WTC11 (cell line): ENCODE measurements around the gene MAML3. TPM values are rescaled to one million over a fixed set of nuclear protein-coding genes. Genes with fewer than 3 reads are reported as not detected.

Source experiments
- ATAC-seq: fragments of 200-7000 bp; cut with Tn5 transposase; 2 replicates; pipeline ENCODE4 v1.10.0; 2021; ENCODE audit warnings: mild to moderate bottlenecking, moderate library complexity
- CTCF ChIA-PET: fragments of 300-600 bp; sonication (Branson Sonifier 250); formaldehyde crosslinking; loops from one replicate; lab custom pipeline; 2021; ENCODE audit warnings: antibody characterized with exemption; lab: Charles Lee
- POLR2A ChIA-PET: fragments of 350-600 bp; sonication (Branson Sonifier 250); formaldehyde crosslinking; loops from one replicate; lab custom pipeline; 2021; ENCODE audit warnings: antibody characterized with exemption; lab: Charles Lee
- DNase-seq: peaks from one replicate; pipeline ENCODE4 v3.0.0; 2021; ENCODE audit warnings: low spot score
- H3K27ac Mint-ChIP-seq: 2 replicates; pipeline ENCODE4 v1.8.0; 2021; ENCODE audit warnings: mixed read lengths
- H3K27me3 Mint-ChIP-seq: 2 replicates; pipeline ENCODE4 v1.8.0; 2021; ENCODE audit warnings: low read depth, mild to moderate bottlenecking, moderate library complexity, mixed read lengths
- H3K36me3 Mint-ChIP-seq: 2 replicates; pipeline ENCODE4 v1.8.0; 2021; ENCODE audit warnings: mixed read lengths
- H3K4me1 Mint-ChIP-seq: 2 replicates; pipeline ENCODE4 v1.8.0; 2022; ENCODE audit warnings: mixed read lengths
- H3K4me3 Mint-ChIP-seq: 2 replicates; pipeline ENCODE4 v1.8.0; 2021; ENCODE audit warnings: mild to moderate bottlenecking, moderate library complexity, mixed read lengths
- H3K9me3 Mint-ChIP-seq: 2 replicates; pipeline ENCODE4 v1.8.0; 2021; ENCODE audit warnings: mixed read lengths
- FOXJ3 ChIP-seq: sonication (generic); formaldehyde crosslinking; IDR thresholded peaks from 2 replicates; pipeline ENCODE4 v1.9.0; 2021; ENCODE audit warnings: missing genetic modification reagents, mild to moderate bottlenecking, borderline replicate concordance
- GTF2I ChIP-seq: fragments of 250-450 bp; sonication (Bioruptor Pico); conservative IDR thresholded peaks from 2 replicates; pipeline ENCODE4 v1.4.0; 2021; ENCODE audit warnings: mild to moderate bottlenecking
- HMGA2 ChIP-seq: fragments of 250-450 bp; sonication (Bioruptor Pico); IDR thresholded peaks from 2 replicates; pipeline ENCODE4 v1.4.0; 2021; ENCODE audit warnings: mild to moderate bottlenecking, moderate library complexity
- JUN ChIP-seq: sonication (generic); formaldehyde crosslinking; IDR thresholded peaks from 2 replicates; pipeline ENCODE4 v1.8.0; 2023; ENCODE audit warnings: mild to moderate bottlenecking, missing genetic modification reagents
- NFATC4 ChIP-seq: fragments of 250-450 bp; sonication (Bioruptor Pico); IDR thresholded peaks from 2 replicates; pipeline ENCODE4 v1.9.0; 2021; ENCODE audit warnings: mild to moderate bottlenecking
- NFE2L1 ChIP-seq: sonication (generic); formaldehyde crosslinking; IDR thresholded peaks from 2 replicates; pipeline ENCODE4 v1.8.1; 2023; ENCODE audit warnings: missing genetic modification reagents
- NFYB ChIP-seq: sonication (generic); formaldehyde crosslinking; conservative IDR thresholded peaks from 2 replicates; pipeline ENCODE4 v1.8.0; 2022; ENCODE audit warnings: low read depth, missing genetic modification reagents
- NR1H2 ChIP-seq: sonication (generic); formaldehyde crosslinking; IDR thresholded peaks from 2 replicates; pipeline ENCODE4 v1.9.0; 2021; ENCODE audit warnings: mild to moderate bottlenecking, moderate library complexity, missing genetic modification reagents
- NR2C2 ChIP-seq: sonication (generic); formaldehyde crosslinking; IDR thresholded peaks from 2 replicates; pipeline ENCODE4 v1.8.0; 2022; ENCODE audit warnings: mild to moderate bottlenecking, missing genetic modification reagents
- SP1 ChIP-seq: sonication (generic); formaldehyde crosslinking; conservative IDR thresholded peaks from 2 replicates; pipeline ENCODE4 v1.8.1; 2022; ENCODE audit warnings: missing genetic modification reagents
- total RNA-seq: library from RNA; stranded (reverse); gene quantifications from 3 replicates; pipeline ENCODE4 v1.2.3, GENCODE V29; 2021
- TF ChIP-seq, protein P1 (sequence below): sonication (generic); formaldehyde crosslinking; IDR thresholded peaks from 2 replicates; pipeline ENCODE4 v1.8.1; 2023; ENCODE audit warnings: mild to moderate bottlenecking, missing genetic modification reagents
- TF ChIP-seq, protein P2 (sequence below): sonication (generic); formaldehyde crosslinking; IDR thresholded peaks from 2 replicates; pipeline ENCODE4 v1.8.1; 2023; ENCODE audit warnings: mild to moderate bottlenecking, missing genetic modification reagents, moderate library complexity
- TF ChIP-seq, protein P3 (sequence below): fragments of 250-450 bp; sonication (Bioruptor Pico); IDR thresholded peaks from 2 replicates; pipeline ENCODE4 v1.9.0; 2021; ENCODE audit warnings: mild to moderate bottlenecking, borderline replicate concordance
- TF ChIP-seq, protein P4 (sequence below): sonication (generic); formaldehyde crosslinking; IDR thresholded peaks from 2 replicates; pipeline ENCODE4 v1.8.0; 2023; ENCODE audit warnings: missing genetic modification reagents, mild to moderate bottlenecking, borderline replicate concordance
- TF ChIP-seq, protein P5 (sequence below): fragments of 200-600 bp; IDR thresholded peaks from 2 replicates; pipeline ENCODE4 v1.8.0; 2022; ENCODE audit warnings: antibody characterized with exemption
- TF ChIP-seq, protein P6 (sequence below): sonication (generic); formaldehyde crosslinking; IDR thresholded peaks from 2 replicates; pipeline ENCODE4 v1.8.1; 2023; ENCODE audit warnings: mild to moderate bottlenecking, missing genetic modification reagents, borderline replicate concordance

MAML3 gene
- total RNA-seq, 1 experiment from 2014 or later: 7.4 TPM

DNA sequence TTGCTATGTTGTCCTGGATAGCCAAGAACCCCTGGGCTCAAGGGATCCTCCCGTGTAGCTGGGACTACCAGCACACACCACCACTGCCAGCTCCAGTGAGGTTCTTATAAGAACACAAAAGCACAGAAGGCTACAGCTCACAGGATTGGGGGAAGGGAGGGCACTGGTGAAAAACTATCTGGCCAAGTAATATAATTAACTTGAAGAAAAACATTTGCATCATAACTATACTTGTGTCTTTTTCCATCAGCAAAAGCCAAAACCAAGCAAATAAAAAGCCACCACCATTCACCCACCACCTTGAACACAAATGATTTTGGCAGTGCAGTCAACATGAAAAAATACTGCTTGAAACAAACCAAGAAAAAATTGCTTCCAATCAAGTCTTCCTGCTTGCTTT is 188.2 kb downstream of the MAML3 start:
- H3K36me3 Mint-ChIP-seq: no peaks in the 10 kb centered on the region
- CTCF ChIA-PET: no interaction called here
- peaks cover 6% of the 10 kb centered on the region; the same call in 1 of the 2 replicates for H3K4me1 Mint-ChIP-seq
- no peak overlapping the region for H3K4me3 Mint-ChIP-seq
- TF ChIP-seq HMGA2 (CRISPR knock-in tag): no peak
- no peak for TF ChIP-seq FOXJ3
- no peak for TF ChIP-seq JUN (CRISPR knock-in tag)
- TF ChIP-seq, protein P1, sequence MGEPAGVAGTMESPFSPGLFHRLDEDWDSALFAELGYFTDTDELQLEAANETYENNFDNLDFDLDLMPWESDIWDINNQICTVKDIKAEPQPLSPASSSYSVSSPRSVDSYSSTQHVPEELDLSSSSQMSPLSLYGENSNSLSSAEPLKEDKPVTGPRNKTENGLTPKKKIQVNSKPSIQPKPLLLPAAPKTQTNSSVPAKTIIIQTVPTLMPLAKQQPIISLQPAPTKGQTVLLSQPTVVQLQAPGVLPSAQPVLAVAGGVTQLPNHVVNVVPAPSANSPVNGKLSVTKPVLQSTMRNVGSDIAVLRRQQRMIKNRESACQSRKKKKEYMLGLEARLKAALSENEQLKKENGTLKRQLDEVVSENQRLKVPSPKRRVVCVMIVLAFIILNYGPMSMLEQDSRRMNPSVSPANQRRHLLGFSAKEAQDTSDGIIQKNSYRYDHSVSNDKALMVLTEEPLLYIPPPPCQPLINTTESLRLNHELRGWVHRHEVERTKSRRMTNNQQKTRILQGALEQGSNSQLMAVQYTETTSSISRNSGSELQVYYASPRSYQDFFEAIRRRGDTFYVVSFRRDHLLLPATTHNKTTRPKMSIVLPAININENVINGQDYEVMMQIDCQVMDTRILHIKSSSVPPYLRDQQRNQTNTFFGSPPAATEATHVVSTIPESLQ (CRISPR knock-in tag): no peak
- TF ChIP-seq, protein P2, sequence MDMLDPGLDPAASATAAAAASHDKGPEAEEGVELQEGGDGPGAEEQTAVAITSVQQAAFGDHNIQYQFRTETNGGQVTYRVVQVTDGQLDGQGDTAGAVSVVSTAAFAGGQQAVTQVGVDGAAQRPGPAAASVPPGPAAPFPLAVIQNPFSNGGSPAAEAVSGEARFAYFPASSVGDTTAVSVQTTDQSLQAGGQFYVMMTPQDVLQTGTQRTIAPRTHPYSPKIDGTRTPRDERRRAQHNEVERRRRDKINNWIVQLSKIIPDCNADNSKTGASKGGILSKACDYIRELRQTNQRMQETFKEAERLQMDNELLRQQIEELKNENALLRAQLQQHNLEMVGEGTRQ: no peak
- TF ChIP-seq SP1 (CRISPR knock-in tag): no peak
- no peak for TF ChIP-seq NFATC4
- TF ChIP-seq, protein P3, sequence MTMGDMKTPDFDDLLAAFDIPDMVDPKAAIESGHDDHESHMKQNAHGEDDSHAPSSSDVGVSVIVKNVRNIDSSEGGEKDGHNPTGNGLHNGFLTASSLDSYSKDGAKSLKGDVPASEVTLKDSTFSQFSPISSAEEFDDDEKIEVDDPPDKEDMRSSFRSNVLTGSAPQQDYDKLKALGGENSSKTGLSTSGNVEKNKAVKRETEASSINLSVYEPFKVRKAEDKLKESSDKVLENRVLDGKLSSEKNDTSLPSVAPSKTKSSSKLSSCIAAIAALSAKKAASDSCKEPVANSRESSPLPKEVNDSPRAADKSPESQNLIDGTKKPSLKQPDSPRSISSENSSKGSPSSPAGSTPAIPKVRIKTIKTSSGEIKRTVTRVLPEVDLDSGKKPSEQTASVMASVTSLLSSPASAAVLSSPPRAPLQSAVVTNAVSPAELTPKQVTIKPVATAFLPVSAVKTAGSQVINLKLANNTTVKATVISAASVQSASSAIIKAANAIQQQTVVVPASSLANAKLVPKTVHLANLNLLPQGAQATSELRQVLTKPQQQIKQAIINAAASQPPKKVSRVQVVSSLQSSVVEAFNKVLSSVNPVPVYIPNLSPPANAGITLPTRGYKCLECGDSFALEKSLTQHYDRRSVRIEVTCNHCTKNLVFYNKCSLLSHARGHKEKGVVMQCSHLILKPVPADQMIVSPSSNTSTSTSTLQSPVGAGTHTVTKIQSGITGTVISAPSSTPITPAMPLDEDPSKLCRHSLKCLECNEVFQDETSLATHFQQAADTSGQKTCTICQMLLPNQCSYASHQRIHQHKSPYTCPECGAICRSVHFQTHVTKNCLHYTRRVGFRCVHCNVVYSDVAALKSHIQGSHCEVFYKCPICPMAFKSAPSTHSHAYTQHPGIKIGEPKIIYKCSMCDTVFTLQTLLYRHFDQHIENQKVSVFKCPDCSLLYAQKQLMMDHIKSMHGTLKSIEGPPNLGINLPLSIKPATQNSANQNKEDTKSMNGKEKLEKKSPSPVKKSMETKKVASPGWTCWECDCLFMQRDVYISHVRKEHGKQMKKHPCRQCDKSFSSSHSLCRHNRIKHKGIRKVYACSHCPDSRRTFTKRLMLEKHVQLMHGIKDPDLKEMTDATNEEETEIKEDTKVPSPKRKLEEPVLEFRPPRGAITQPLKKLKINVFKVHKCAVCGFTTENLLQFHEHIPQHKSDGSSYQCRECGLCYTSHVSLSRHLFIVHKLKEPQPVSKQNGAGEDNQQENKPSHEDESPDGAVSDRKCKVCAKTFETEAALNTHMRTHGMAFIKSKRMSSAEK: no peak
- TF ChIP-seq, all 79 proteins: peak for 0
- Mint-ChIP-seq H3K27ac (no peak overlapping the region), H3K27me3 (peaks cover 9% of the 10 kb centered on the region), H3K9me3 (no peaks in the 10 kb centered on the region)
- DNase-seq (no peak), ATAC-seq (no peak)
- POLR2A ChIA-PET: no interaction called here

DNA sequence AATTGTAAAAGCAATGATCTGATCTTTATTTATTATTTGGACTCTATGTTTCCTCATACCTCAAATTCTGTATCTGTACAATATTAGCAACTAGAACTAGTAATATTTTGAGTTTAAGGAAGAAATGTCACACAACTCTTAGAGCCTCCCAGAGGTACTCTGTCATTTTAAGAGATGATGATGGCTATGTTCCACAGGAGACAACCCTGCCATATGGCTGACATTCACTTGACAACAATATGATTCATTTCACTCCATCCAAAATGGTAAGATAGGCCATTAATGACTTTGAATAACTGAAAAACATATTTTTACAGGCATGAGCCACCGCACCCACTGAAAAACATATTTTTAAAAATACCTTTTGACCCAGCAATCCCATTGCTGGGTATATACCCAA is 190.3 kb downstream of the MAML3 start:
- Mint-ChIP-seq H3K27me3 (peaks cover 9% of the 10 kb centered on the region), H3K27ac (no peak overlapping the region), H3K36me3 (no peaks in the 10 kb centered on the region), H3K4me1 (peaks cover 16% of the 10 kb centered on the region), H3K9me3 (no peaks in the 10 kb centered on the region), H3K4me3 (no peak overlapping the region)
- ATAC-seq (no peak), DNase-seq (no peak)
- CTCF ChIA-PET: no interaction called here
- POLR2A ChIA-PET: no interaction called here
- TF ChIP-seq NR1H2 (CRISPR knock-in tag): no peak
- TF ChIP-seq NFYB: no peak
- TF ChIP-seq GTF2I (CRISPR knock-in tag): no peak
- TF ChIP-seq NR2C2: no peak
- no peak for TF ChIP-seq SP1 (CRISPR knock-in tag)
- TF ChIP-seq, protein P1 (CRISPR knock-in tag): no peak
- TF ChIP-seq, protein P4, sequence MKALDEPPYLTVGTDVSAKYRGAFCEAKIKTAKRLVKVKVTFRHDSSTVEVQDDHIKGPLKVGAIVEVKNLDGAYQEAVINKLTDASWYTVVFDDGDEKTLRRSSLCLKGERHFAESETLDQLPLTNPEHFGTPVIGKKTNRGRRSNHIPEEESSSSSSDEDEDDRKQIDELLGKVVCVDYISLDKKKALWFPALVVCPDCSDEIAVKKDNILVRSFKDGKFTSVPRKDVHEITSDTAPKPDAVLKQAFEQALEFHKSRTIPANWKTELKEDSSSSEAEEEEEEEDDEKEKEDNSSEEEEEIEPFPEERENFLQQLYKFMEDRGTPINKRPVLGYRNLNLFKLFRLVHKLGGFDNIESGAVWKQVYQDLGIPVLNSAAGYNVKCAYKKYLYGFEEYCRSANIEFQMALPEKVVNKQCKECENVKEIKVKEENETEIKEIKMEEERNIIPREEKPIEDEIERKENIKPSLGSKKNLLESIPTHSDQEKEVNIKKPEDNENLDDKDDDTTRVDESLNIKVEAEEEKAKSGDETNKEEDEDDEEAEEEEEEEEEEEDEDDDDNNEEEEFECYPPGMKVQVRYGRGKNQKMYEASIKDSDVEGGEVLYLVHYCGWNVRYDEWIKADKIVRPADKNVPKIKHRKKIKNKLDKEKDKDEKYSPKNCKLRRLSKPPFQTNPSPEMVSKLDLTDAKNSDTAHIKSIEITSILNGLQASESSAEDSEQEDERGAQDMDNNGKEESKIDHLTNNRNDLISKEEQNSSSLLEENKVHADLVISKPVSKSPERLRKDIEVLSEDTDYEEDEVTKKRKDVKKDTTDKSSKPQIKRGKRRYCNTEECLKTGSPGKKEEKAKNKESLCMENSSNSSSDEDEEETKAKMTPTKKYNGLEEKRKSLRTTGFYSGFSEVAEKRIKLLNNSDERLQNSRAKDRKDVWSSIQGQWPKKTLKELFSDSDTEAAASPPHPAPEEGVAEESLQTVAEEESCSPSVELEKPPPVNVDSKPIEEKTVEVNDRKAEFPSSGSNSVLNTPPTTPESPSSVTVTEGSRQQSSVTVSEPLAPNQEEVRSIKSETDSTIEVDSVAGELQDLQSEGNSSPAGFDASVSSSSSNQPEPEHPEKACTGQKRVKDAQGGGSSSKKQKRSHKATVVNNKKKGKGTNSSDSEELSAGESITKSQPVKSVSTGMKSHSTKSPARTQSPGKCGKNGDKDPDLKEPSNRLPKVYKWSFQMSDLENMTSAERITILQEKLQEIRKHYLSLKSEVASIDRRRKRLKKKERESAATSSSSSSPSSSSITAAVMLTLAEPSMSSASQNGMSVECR: no peak
- TF ChIP-seq NFE2L1 (CRISPR knock-in tag): no peak
- TF ChIP-seq, protein P5, sequence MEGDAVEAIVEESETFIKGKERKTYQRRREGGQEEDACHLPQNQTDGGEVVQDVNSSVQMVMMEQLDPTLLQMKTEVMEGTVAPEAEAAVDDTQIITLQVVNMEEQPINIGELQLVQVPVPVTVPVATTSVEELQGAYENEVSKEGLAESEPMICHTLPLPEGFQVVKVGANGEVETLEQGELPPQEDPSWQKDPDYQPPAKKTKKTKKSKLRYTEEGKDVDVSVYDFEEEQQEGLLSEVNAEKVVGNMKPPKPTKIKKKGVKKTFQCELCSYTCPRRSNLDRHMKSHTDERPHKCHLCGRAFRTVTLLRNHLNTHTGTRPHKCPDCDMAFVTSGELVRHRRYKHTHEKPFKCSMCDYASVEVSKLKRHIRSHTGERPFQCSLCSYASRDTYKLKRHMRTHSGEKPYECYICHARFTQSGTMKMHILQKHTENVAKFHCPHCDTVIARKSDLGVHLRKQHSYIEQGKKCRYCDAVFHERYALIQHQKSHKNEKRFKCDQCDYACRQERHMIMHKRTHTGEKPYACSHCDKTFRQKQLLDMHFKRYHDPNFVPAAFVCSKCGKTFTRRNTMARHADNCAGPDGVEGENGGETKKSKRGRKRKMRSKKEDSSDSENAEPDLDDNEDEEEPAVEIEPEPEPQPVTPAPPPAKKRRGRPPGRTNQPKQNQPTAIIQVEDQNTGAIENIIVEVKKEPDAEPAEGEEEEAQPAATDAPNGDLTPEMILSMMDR: no peak
- TF ChIP-seq, protein P6, sequence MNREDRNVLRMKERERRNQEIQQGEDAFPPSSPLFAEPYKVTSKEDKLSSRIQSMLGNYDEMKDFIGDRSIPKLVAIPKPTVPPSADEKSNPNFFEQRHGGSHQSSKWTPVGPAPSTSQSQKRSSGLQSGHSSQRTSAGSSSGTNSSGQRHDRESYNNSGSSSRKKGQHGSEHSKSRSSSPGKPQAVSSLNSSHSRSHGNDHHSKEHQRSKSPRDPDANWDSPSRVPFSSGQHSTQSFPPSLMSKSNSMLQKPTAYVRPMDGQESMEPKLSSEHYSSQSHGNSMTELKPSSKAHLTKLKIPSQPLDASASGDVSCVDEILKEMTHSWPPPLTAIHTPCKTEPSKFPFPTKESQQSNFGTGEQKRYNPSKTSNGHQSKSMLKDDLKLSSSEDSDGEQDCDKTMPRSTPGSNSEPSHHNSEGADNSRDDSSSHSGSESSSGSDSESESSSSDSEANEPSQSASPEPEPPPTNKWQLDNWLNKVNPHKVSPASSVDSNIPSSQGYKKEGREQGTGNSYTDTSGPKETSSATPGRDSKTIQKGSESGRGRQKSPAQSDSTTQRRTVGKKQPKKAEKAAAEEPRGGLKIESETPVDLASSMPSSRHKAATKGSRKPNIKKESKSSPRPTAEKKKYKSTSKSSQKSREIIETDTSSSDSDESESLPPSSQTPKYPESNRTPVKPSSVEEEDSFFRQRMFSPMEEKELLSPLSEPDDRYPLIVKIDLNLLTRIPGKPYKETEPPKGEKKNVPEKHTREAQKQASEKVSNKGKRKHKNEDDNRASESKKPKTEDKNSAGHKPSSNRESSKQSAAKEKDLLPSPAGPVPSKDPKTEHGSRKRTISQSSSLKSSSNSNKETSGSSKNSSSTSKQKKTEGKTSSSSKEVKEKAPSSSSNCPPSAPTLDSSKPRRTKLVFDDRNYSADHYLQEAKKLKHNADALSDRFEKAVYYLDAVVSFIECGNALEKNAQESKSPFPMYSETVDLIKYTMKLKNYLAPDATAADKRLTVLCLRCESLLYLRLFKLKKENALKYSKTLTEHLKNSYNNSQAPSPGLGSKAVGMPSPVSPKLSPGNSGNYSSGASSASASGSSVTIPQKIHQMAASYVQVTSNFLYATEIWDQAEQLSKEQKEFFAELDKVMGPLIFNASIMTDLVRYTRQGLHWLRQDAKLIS (CRISPR knock-in tag): no peak
